Measurements from ENCODE around the gene LZTS3.
"Not testable (repeated sequence)": the region's sequence is repeated elsewhere in the genome, so short reads cannot be mapped to it uniquely, and the experiment has no call there.

The LZTS3 gene

GRCh38 chr20:3133155-3133554, 40.2 kb downstream of the LZTS3 start:
- DNase-seq = no peak

DNA sequence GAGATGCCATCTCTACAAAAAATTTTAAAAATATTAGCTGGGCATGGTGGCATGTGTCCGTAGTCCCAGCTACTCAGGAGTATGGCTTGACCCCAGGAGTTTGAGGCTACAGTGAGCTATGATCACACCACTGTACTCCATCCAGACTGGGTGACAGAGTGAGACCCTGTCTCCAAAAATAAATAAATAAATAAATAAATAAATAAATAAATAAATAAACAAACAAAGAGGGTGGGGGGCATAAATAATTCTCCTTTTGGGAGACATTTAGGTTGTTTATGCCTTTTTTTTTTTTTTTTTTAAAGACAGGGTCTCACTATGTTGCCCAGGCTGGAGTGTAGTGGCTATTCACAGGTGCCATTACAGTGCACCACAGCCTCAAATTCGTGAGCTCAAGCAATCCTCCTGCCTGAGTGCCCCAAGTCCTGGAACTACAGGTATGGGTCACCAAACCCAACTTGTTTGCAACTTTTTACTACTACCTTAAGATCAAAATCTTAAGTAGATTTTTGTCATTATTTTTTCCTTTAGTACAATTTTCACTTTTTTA, 43.2 kb downstream of the LZTS3 start:
- DNase-seq = no peak

- DNase-seq = no peak
These were observed 44.3 kb downstream of the LZTS3 start for GRCh38 chr20:3129094-3129493.

- DNase-seq = no peak
These were observed 44.9 kb downstream of the LZTS3 start for GRCh38 chr20:3128275-3128984.

GRCh38 chr20:3126527-3126859, 46.9 kb downstream of the LZTS3 start:
- DNase-seq = no peak

- not testable (repeated sequence) for DNase-seq
These were observed 47.4 kb downstream of the LZTS3 start for GRCh38 chr20:3125776-3126526.

- not testable (repeated sequence) for DNase-seq
These were observed 48.4 kb downstream of the LZTS3 start for GRCh38 chr20:3124773-3125560.

DNA sequence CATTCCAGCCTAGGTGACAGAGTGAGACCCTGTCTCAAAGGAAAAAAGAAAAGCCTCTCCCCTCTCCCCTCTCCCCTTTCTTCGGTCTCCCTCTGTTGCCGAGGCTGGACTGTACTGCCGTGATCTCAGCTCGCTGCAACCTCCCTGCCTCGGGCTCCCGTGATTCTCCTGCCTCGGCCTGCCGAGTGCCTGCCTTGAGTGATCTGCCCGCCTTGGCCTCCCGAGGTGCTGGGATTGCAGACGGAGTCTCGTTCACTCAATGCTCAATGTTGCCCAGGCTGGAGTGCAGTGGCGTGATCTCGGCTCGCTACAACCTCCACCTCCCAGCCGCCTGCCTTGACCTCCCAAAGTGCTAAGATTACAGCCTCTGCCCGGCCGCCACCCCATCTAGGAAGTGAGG, 49.2 kb downstream of the LZTS3 start:
- not testable (repeated sequence) for DNase-seq

DNA sequence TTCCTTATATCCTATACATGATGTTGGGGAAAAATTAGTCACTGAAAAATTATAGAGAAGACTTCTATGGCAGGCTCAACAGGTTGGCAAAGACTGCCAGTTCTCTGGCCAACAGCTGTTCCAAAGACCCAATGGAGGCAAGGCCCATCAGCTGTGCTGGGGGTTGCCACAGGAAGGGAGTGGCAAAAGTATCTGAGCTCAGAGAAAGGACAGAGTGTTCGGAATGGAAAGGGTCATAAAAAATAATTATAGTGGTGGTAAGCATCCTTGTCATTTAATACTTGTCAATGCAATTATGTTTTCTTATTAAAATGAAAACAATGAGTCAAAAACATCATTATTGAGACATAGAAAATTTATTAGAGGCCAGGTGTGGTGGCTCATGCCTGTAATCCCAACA, 49.8 kb downstream of the LZTS3 start:
- DNase-seq = no peak

GRCh38 chr20:3121955-3122610, 51.3 kb downstream of the LZTS3 start:
- DNase-seq = no peak

- DNase-seq = no peak
These were observed 52.0 kb downstream of the LZTS3 start for GRCh38 chr20:3121271-3121911.

GRCh38 chr20:3119044-3119443, 54.3 kb downstream of the LZTS3 start:
- DNase-seq = no peak

- DNase-seq = not testable (repeated sequence)
These were observed 55.4 kb downstream of the LZTS3 start for GRCh38 chr20:3117839-3118379.

GRCh38 chr20:3116341-3116740, 57.0 kb downstream of the LZTS3 start:
- no peak for DNase-seq

- DNase-seq = no peak
These were observed 57.9 kb downstream of the LZTS3 start for GRCh38 chr20:3115190-3116107.
